Raji (cell line): Measurements from ENCODE around the gene PRPF19.

Experiments
- POLR2A ChIP-seq: IDR thresholded peaks from 2 replicates; pipeline ENCODE4 v1.6.1; 2011; ENCODE audit warnings: low read depth, low read length, control low read depth; ENCODE audit not compliant: insufficient read depth

The PRPF19 gene

GRCh38 chr11:60906132-60906972, at the start of gene PRPF19:
Gene PRPF19 (minus strand): TSS chr11:60906585. CDS start chr11:60906382, 203 bp downstream.
- peak; percentile 97 for TF ChIP-seq POLR2A

DNA sequence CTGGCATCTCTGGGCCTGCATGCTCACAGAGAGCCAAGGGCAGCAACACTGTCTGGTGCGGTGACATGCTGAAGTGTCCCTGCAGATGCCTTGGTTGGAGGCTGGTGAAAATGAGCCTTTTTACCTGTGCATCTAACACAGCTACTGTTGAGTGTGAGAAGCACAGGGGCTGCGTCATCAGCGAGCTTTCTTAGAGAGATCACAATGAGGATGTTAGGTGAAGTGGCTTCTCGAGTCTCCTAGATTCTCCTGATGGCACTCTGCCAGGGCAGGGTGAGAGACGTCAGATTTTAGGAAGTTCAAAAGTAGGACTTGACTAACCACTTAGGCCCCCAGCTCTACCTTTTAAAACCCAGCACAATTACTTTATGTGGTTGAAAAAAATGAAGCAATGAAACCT, 49.2 kb upstream of the PRPF19 start:
- TF ChIP-seq POLR2A, result no peak

DNA sequence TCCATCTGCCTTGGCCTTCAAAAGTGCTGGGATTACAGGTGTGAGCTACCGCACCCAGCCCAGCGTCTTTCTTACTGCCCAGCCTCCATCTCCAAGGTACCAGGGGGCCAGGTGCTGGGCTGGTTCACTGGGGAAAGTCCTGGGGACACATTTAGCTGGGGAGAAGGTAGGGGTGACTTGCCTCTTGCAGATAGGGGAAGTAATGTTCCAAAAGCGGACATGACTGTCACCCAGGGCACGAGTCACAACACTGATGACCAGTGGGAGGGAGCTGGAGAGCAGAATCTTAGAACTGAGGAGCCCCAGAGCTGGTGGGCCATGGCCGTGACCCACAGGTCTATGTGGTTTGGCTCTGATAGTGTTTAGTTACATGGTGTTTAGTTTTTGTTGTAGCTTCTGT, 48.0 kb upstream of the PRPF19 start:
- TF ChIP-seq POLR2A, result no peak

DNA sequence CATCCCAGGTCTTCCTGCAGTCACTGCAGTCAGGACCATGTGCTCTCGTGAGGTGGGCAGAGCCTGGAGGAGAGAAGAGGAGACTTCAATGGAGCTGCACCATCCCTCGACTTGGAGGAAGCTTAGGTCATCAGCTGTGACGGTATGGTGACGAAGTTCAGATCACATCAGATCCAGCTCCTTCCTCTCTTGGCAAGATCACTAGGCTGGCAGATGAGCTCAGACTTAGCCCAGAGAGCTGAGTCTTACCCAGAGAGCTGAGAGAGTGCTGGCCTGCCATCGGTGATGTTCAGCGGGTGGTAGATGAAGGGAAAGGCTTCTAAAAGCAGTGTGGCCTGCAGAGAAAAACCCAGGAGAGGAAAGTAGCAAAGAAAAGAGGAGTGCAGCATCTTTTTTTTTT, 47.4 kb upstream of the PRPF19 start:
- no peak for TF ChIP-seq POLR2A

GRCh38 chr11:60952742-60953170, 46.4 kb upstream of the PRPF19 start:
- no peak for TF ChIP-seq POLR2A

GRCh38 chr11:60951904-60952741, 45.7 kb upstream of the PRPF19 start, which contains the start of gene SLC15A3:
Gene SLC15A3 (minus strand): TSS chr11:60952176. CDS start chr11:60951551, 625 bp downstream.
- peak; percentile 33; the same call in 1 of the 2 replicates for TF ChIP-seq POLR2A

DNA sequence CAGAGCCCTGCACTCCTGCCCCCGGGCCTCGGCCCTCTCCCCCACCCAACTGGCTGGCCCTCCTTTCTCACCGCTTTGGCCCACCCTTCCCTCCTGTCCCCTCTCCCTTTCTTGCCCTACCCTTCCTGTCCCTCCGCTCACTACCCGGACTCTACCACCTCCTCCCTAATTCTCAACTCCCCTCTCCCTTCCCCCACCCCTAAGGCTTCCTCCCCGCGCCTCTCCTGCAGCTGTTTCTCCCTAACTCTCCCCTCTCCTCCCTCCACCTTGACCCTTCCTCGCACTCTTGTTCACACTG, 45.2 kb upstream of the PRPF19 start:
- no peak for TF ChIP-seq POLR2A

- no peak for TF ChIP-seq POLR2A
These were observed 44.7 kb upstream of the PRPF19 start for GRCh38 chr11:60950933-60951605.

GRCh38 chr11:60950024-60950423, 43.6 kb upstream of the PRPF19 start:
- no peak for TF ChIP-seq POLR2A

- TF ChIP-seq POLR2A, result no peak
These were observed 41.9 kb upstream of the PRPF19 start for GRCh38 chr11:60948250-60948649.

DNA sequence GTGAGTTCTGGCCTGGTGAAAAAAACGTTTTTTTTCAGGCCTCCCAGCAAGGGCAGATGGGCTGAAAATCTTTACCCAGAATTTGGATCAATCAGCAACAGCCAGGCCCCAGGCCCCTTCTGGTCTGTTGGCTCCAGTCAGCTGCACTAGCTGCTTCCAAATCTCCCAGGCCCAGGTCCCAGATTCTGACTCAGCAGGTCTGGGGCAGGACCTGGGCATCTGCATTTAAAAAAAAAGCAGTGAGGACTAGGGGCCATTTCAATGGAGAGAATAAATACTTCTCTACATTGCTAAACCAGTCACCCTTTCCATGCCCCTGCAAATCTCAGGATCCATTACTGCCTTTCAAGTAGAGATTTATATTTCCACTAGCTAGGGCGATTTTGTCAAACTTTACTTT, 41.3 kb upstream of the PRPF19 start:
- TF ChIP-seq POLR2A, result no peak

DNA sequence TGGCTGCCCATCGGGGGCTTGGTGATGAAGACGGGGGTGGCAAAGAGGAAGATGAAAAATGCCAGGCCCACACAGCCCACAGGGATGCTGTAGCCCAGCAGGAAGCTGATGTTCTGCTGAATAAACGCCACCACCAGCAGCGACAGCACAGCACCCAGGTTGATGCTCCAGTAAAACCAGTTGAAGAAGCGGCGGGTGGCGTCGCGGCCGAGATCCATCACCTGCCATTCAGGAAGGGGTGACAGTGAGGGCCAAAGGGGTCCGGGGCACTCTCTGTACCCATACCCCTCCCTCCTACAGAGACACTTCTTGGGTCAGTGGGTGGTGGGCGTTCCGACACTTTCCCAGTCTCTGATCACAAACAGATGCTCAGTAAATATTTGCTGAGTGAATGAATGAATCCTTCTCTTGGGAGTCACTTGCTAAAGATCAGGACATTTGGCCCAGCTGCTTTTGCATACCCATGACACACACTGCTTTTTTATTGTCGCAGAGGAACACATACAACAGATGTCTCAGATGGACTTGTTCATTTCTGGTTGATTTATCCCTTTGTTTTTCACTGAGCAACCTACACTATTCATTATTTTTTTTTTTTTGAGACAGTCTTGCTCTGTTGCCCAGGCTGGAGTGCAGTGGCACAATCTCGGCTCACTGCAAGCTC, 40.3 kb upstream of the PRPF19 start:
- no peak for TF ChIP-seq POLR2A

GRCh38 chr11:60945295-60945667, 38.9 kb upstream of the PRPF19 start:
- TF ChIP-seq POLR2A, result no peak

GRCh38 chr11:60944490-60945294, 38.3 kb upstream of the PRPF19 start:
- no peak for TF ChIP-seq POLR2A
